Activated naive CD4-positive, alpha-beta T cell treated with anti-CD3 and anti-CD28 coated beads, Interleukin-2, amount 10 ng/mL, durations not matched to agents 7 days and 5 days (primary cell): ENCODE measurements around the gene NR4A3.
A peak's percentile ranks its signal among the peaks of the same experiment; 100 is the strongest.
"Not testable (repeated sequence)": the region's sequence is repeated elsewhere in the genome, so short reads cannot be mapped to it uniquely, and the experiment has no call there.

ENCODE experiments used
- CTCF ChIA-PET: fragments of 350-600 bp; sonication (Branson Sonifier 250); formaldehyde crosslinking; loops from one replicate; lab custom pipeline; 2021; ENCODE audit warnings: antibody characterized with exemption; lab: Charles Lee
- DNase-seq: peaks from one replicate; pipeline ENCODE4 v3.0.0-alpha.2; 2020
- H3K27ac Mint-ChIP-seq: one replicate; pipeline ENCODE4 v1.8.0; 2021; ENCODE audit warnings: mild to moderate bottlenecking, moderate library complexity, mixed read lengths
- H3K27me3 Mint-ChIP-seq: one replicate; pipeline ENCODE4 v1.8.0; 2021; ENCODE audit warnings: mild to moderate bottlenecking, mixed read lengths
- H3K36me3 Mint-ChIP-seq: one replicate; pipeline ENCODE4 v1.8.0; 2021; ENCODE audit warnings: mixed read lengths
- H3K4me1 Mint-ChIP-seq: one replicate; pipeline ENCODE4 v1.8.0; 2021; ENCODE audit warnings: mixed read lengths
- H3K4me3 Mint-ChIP-seq: one replicate; pipeline ENCODE4 v1.8.0; 2021; ENCODE audit warnings: mild to moderate bottlenecking, moderate library complexity, mixed read lengths
- H3K9me3 Mint-ChIP-seq: one replicate; pipeline ENCODE4 v1.8.0; 2021; ENCODE audit warnings: mixed read lengths

The NR4A3 gene

DNA sequence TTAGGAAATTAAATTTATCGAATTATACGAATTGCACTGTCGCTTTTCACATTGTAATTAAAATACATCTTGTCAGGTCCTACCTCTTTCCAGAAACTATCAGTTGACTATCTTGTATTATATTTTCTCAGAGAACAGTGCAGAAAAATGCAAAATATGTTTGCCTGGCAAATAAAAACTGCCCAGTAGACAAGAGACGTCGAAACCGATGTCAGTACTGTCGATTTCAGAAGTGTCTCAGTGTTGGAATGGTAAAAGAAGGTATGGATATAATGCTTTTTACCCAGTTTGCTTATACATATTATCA, 10.8 kb downstream of the NR4A3 start:
- CTCF ChIA-PET = interaction anchor here (1.0 kb wide), 1 partner anchor 8 kb away, joined by 3 read pairs; no protein-coding TSS in a partner anchor
- H3K4me3 Mint-ChIP-seq = no peak overlapping the region
- DNase-seq = no peak
- no peaks in the 10 kb centered on the region for H3K4me1 Mint-ChIP-seq
- H3K27me3 Mint-ChIP-seq = peaks cover 29% of the 10 kb centered on the region
- H3K36me3 Mint-ChIP-seq = no peaks in the 10 kb centered on the region
- H3K9me3 Mint-ChIP-seq = no peaks in the 10 kb centered on the region
- no peak overlapping the region for H3K27ac Mint-ChIP-seq

DNA sequence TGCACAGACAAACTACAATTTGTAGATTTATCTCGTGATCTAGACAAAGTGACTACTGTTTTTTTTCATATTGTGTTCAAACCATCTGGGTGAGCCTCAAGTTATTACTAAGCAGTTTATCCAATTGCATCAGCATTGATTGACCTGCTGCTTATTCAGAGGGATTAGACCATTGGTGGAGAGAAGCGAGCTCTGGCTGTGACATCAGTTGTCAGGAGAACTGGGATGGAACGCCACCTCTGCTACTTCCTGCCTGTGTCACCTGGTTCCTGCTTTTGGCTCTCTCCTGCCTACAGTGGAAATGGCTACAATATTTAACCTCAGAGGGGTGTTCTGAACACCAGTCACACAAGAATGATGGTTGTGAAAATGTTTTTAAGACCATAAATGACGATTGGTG, 12.1 kb downstream of the NR4A3 start:
- H3K27me3 Mint-ChIP-seq = peaks cover 18% of the 10 kb centered on the region
- no peaks in the 10 kb centered on the region for H3K4me1 Mint-ChIP-seq
- CTCF ChIA-PET = interaction anchor here (1.0 to 1.3 kb wide), 2 partner anchors 12 to 51 kb away, joined by 3 read pairs; partner anchors contain the start of gene NR4A3
- DNase-seq = no peak
- H3K27ac Mint-ChIP-seq = no peak overlapping the region
- no peaks in the 10 kb centered on the region for H3K9me3 Mint-ChIP-seq
- H3K4me3 Mint-ChIP-seq = no peak overlapping the region
- H3K36me3 Mint-ChIP-seq = no peaks in the 10 kb centered on the region

DNA sequence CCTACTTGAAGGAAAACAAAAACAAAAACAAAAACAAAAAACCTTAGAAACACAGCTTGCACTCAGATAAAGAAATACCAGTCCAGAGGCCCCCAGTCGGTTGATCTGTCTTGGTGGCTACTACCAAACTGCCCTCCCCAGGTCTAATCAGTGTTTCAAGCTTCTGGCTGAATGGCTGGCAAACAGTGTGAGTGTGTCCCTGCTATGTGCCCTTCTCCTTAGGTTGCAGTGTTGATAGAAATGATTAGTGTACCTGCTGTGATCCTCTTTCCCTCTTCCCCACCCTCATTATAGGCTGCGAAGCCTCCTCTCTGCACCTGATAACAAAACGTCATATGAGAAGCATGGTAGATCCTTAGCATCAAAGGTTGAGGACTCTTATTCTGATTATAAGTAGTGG, 12.8 kb downstream of the NR4A3 start:
- DNase-seq = no peak
- CTCF ChIA-PET = interaction anchor here (1.3 kb wide), 2 partner anchors 9 to 50 kb away, joined by 3 to 4 read pairs; no protein-coding TSS in a partner anchor
- no peaks in the 10 kb centered on the region for H3K36me3 Mint-ChIP-seq
- no peak overlapping the region for H3K27ac Mint-ChIP-seq
- peaks cover 11% of the 10 kb centered on the region for H3K27me3 Mint-ChIP-seq
- H3K4me3 Mint-ChIP-seq = no peak overlapping the region
- no peaks in the 10 kb centered on the region for H3K9me3 Mint-ChIP-seq
- no peaks in the 10 kb centered on the region for H3K4me1 Mint-ChIP-seq

DNA sequence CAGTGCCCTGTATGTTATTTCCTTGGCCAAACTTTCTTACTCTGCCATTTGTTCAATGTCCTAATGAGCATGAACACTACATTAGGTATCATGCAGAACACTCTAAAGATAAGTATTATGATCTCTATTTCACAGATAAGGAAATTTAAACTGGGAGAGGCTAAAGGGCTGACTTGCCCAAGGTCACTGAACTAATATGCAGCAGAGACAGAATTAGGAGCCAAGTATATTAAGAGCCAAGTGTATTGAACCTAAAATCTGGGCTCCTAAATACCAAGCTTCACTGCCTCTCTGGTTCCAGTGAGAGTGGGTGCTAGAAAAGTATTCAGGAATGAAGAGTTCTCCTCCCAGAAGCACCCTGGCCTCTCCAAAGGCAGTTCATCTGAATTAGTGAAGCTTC, 13.5 kb downstream of the NR4A3 start:
- no peaks in the 10 kb centered on the region for H3K9me3 Mint-ChIP-seq
- no peaks in the 10 kb centered on the region for H3K36me3 Mint-ChIP-seq
- no peak for DNase-seq
- H3K27ac Mint-ChIP-seq = no peak overlapping the region
- no peaks in the 10 kb centered on the region for H3K4me1 Mint-ChIP-seq
- H3K4me3 Mint-ChIP-seq = no peak overlapping the region
- H3K27me3 Mint-ChIP-seq = peaks cover 8% of the 10 kb centered on the region
- CTCF ChIA-PET = interaction anchor here (1.3 kb wide), 3 partner anchors 10 to 49 kb away, joined by 3 to 4 read pairs (median 3); no protein-coding TSS in a partner anchor

DNA sequence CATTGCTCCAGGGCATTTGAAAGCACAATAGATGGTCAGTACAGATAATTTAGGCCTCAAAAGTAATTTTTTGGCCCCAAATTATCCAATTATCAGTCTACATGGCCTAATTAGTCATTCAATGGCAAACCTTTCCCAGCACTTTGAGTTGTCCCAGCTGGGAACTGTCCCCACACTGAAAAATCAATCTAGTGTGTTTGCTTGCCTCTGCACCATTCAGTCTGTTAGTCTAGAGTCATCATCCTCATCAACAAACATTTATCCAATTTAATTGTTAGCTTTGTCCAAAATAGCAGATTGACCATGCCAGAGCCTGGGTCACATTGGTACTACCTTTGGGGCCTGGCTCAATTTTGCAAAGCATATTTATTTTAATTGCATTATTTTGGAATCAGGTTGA, 13.9 kb downstream of the NR4A3 start:
- peaks cover 9% of the 10 kb centered on the region for H3K27me3 Mint-ChIP-seq
- no peaks in the 10 kb centered on the region for H3K4me1 Mint-ChIP-seq
- H3K27ac Mint-ChIP-seq = no peak overlapping the region
- no peaks in the 10 kb centered on the region for H3K36me3 Mint-ChIP-seq
- no peaks in the 10 kb centered on the region for H3K9me3 Mint-ChIP-seq
- H3K4me3 Mint-ChIP-seq = no peak overlapping the region
- no peak for DNase-seq
- CTCF ChIA-PET = interaction anchor here (1.3 kb wide), 1 partner anchor 10 kb away, joined by 3 read pairs; no protein-coding TSS in a partner anchor

DNA sequence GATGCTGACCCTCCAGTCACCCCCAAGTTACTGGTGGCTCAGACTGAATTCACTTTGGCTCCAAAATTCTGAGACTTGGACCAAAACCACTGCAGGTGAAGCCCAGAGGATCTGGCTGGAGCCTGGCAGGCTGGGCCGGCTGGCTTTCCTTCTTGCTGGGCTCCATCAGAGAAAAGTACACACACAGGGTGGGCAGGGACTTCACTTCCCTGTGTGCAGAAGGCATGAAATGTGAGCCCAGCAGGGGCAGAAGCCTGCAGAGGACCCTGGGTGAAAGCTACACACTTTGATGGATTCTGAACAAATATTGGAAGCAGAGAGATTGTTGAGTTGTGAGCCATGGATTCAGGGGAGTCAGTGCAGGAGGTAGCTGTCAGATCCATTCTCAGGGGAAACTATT, 18.4 kb downstream of the NR4A3 start:
- Mint-ChIP-seq H3K4me1 (peaks cover 3% of the 10 kb centered on the region), H3K27ac (no peak overlapping the region), H3K27me3 (peaks cover 9% of the 10 kb centered on the region), H3K9me3 (no peaks in the 10 kb centered on the region), H3K4me3 (no peak overlapping the region), H3K36me3 (no peaks in the 10 kb centered on the region)
- no peak for DNase-seq
- CTCF ChIA-PET = no interaction called here

DNA sequence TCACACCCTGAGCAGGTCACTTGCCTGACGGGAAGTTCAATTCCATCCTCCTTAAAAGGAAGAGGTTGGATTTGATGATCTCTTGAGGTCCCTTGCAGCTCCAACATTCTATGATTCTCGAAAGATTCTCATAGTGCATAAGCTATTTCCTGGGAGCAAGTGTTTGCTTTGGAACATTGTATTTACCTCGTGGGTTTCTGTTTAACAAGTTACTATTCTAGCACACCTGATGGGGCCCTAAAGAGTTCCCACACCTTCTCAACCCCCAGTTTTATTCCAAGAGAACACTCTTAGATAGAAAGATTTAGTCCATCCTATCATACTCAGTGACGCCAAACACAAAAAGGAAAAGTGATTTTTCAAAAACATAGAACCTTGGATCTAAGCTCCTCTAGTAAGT, 23.4 kb downstream of the NR4A3 start:
- H3K36me3 Mint-ChIP-seq = no peaks in the 10 kb centered on the region
- CTCF ChIA-PET = interaction anchor here (0.7 kb wide), 1 partner anchor 9 kb away, joined by 3 read pairs; no protein-coding TSS in a partner anchor
- no peak overlapping the region for H3K27ac Mint-ChIP-seq
- no peak overlapping the region for H3K4me3 Mint-ChIP-seq
- peaks cover 9% of the 10 kb centered on the region for H3K27me3 Mint-ChIP-seq
- H3K9me3 Mint-ChIP-seq = no peaks in the 10 kb centered on the region
- no peak for DNase-seq
- peaks cover 23% of the 10 kb centered on the region for H3K4me1 Mint-ChIP-seq

DNA sequence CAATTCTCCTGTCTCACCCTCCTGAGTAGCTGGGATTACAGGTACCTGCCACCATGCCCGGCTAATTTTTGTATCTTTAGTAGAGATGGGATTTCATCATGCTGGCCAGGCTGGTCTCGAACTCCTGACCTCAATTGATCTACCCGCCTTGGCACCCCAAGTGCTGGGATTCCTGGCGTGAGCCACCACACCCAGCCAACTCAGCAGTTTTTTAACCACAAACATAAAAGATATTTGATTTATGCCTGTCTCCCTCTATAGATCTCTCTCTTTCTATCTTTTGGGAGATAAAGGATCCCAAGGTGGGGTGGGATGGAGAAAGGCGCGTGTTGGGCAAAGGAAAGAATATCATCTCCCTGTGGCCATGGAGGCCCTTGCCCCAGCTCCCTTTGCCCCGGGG, 26.8 kb downstream of the NR4A3 start:
- no peak overlapping the region for H3K4me3 Mint-ChIP-seq
- H3K27me3 Mint-ChIP-seq = peaks cover 5% of the 10 kb centered on the region
- CTCF ChIA-PET = interaction anchor here (1.5 to 1.9 kb wide), 2 partner anchors 22 to 24 kb away, joined by 4 to 6 read pairs; no protein-coding TSS in a partner anchor
- no peak for DNase-seq
- H3K4me1 Mint-ChIP-seq = peaks cover 51% of the 10 kb centered on the region
- no peak overlapping the region for H3K27ac Mint-ChIP-seq
- H3K36me3 Mint-ChIP-seq = peaks cover 3% of the 10 kb centered on the region
- H3K9me3 Mint-ChIP-seq = no peaks in the 10 kb centered on the region

DNA sequence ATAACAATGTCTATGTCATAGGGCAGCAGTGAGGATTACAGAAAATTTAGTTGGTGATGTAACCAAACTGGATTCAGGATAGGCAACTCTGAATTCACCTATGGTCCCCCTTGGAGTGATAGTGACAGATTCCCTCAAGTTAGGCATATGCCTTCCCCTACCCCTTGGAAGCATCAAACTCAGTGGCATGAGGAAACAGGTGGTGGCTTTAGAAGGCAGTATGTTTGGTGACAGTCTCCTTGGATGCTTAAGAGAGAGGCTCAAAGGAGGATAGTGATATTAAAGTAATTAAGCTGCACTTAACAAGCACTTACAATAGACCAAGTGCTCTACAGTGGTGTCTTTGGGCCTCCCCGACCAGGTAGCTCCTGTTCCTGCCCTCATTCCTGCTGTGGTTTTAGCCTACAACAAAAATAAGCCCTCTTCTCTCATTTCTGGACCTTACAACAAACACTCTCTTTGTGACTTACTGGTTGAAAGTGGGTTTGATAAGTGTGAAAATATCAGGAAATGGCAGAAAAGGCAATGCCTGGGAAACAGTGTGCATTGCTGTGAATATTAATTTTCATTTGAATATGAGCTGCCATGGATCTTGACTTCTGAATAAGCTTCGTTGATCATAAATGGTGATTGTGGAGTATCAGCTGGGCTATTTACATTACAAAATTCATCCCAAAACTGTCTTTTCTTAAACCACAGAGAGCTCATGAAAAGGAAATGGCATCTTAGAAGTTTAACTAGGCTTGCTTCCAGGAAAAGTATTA, 29.2 kb downstream of the NR4A3 start:
- no peak for DNase-seq
- H3K27ac Mint-ChIP-seq = peak overlapping the region; percentile 80
- peaks cover 6% of the 10 kb centered on the region for H3K36me3 Mint-ChIP-seq
- peaks cover 1% of the 10 kb centered on the region for H3K9me3 Mint-ChIP-seq
- H3K4me1 Mint-ChIP-seq = peaks cover 51% of the 10 kb centered on the region
- H3K4me3 Mint-ChIP-seq = peak overlapping the region; percentile 21
- H3K27me3 Mint-ChIP-seq = peaks cover 9% of the 10 kb centered on the region
- CTCF ChIA-PET = interaction anchor here (1.2 kb wide), 1 partner anchor 26 kb away, joined by 6 read pairs; no protein-coding TSS in a partner anchor

DNA sequence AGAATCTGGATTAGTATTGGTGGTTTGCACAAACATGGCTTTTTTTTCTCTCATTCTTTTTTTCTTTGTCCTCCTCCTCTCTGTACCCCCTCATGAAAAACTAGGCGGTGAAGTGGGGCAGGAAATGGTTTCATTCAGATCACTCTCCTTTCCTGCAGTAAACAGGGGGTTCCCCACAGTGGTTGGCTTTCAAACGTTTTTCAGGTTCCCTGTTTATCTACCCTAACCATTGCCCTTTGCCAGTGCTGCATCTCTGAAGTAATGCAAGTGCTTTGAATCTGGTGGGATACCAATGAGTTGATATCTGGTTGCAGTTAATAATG, 29.8 kb downstream of the NR4A3 start:
- Mint-ChIP-seq H3K27me3 (peaks cover 9% of the 10 kb centered on the region), H3K4me3 (peak overlapping the region; percentile 21), H3K36me3 (peaks cover 6% of the 10 kb centered on the region), H3K9me3 (peaks cover 1% of the 10 kb centered on the region), H3K27ac (peak overlapping the region; percentile 80), H3K4me1 (peaks cover 51% of the 10 kb centered on the region)
- peak; percentile 74 for DNase-seq
- CTCF ChIA-PET = interaction anchor here (1.2 kb wide), 1 partner anchor 27 kb away, joined by 6 read pairs; no protein-coding TSS in a partner anchor

DNA sequence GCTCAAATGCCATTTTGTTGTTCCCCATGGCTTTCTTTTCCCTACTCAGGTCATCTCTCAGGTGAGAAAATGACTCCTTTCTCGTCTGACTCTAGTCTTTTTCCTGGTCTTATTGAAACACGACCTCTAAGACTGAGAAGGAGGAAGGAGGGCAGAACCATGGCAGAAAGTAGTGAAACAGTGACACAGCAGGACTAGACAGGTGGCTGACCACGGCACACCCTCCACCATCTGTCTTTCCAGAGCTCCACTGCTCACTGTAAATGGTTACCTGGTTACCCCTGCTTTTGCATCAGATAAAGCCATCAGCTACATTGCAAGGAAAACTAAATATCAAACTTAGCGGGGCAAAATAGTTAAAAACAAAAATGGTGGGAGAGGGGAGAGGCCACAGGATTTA, 30.9 kb downstream of the NR4A3 start:
- H3K36me3 Mint-ChIP-seq = peaks cover 6% of the 10 kb centered on the region
- H3K27ac Mint-ChIP-seq = no peak overlapping the region
- DNase-seq = no peak
- CTCF ChIA-PET = no interaction called here
- peaks cover 1% of the 10 kb centered on the region for H3K9me3 Mint-ChIP-seq
- peaks cover 51% of the 10 kb centered on the region for H3K4me1 Mint-ChIP-seq
- H3K27me3 Mint-ChIP-seq = peaks cover 9% of the 10 kb centered on the region
- no peak overlapping the region for H3K4me3 Mint-ChIP-seq

DNA sequence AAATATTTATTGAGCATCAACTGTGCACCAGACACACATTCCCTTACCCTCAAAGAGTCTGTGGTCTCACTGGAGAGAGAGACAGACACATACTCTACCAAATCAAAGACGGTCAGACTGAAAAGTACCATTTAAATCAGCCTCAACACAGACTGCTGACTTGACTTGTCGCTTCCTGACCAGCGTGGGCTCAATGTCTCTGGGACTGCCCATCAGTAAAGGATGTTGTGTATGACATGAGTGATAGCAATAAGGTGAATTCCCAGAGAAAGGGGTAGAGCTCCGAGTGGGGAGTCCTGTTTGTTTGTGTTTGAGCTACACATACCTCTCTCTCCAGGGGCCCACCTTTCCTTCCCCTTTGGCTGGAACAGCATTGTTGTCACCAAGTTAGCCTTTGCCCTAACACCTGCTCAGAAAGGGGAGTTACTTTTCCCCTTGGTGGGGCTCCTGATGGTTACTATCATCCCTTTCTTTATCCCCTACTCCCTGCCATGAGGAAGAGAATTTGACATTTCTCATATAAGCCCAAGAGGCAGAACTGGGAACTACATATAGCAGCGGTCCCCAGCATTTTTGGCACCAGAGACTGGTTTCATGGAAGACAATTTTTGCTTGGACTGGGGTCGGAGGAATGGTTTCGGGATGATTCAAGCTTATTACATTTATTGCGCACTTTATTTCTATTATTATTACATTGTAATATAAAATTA, 33.9 kb downstream of the NR4A3 start:
- Mint-ChIP-seq H3K36me3 (peaks cover 6% of the 10 kb centered on the region), H3K9me3 (peaks cover 1% of the 10 kb centered on the region), H3K27ac (no peak overlapping the region), H3K27me3 (peaks cover 4% of the 10 kb centered on the region), H3K4me1 (peaks cover 25% of the 10 kb centered on the region), H3K4me3 (no peak overlapping the region)
- no peak for DNase-seq
- CTCF ChIA-PET = interaction anchor here (1.1 to 2.5 kb wide), 4 partner anchors 10 to 172 kb away, joined by 3 to 8 read pairs (median 6); no protein-coding TSS in a partner anchor

DNA sequence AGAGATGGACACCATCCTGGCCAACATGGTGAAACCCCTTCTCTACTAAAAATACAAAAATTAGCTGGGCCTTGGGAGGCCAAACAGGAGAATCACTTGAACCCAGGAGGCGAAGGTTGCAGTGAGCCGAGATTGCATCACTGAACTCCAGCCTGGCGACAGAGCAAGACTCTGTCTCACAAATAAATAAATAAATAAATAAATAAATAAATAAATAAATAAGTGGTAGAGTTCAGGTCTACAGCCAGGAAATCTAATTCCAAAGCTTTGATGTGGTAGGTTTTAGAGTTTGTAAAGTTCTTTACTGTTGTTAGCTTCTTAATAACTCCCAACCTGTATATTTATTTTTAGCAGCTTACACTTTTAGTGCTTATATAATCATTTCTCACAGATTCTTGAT, 35.9 kb downstream of the NR4A3 start:
- H3K36me3 Mint-ChIP-seq, H3K27ac Mint-ChIP-seq, DNase-seq, H3K27me3 Mint-ChIP-seq, H3K4me3 Mint-ChIP-seq, H3K9me3 Mint-ChIP-seq, H3K4me1 Mint-ChIP-seq, CTCF ChIA-PET: not testable (repeated sequence)

DNA sequence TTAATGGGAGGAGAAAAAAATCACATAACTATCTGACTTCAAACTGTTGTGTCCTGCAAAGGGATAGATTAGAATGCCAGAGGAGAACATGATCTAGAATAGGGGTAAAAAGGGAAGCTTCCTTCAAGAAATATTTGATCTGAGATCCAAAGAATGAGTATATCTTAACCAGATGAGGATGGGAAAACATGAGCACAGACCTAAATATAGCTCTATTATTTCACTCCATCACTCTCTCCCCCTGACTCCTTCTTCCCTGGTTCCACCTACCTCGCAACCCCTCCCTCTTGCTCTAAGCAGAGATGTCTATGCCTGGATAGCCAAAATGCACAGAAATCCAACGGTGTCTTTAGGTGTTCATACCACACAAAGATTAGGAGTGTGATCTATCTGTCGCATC, 36.4 kb downstream of the NR4A3 start:
- no peak for DNase-seq
- Mint-ChIP-seq H3K4me3 (no peak overlapping the region), H3K36me3 (peaks cover 3% of the 10 kb centered on the region), H3K27ac (no peak overlapping the region), H3K4me1 (peaks cover under 1% of the 10 kb centered on the region), H3K9me3 (peaks cover 1% of the 10 kb centered on the region), H3K27me3 (peaks cover 4% of the 10 kb centered on the region)
- CTCF ChIA-PET = no interaction called here
